ENCODE data around the gene GET4.

GET4 gene

GRCh38 chr7:854118-854775, 22.1 kb upstream of the GET4 start:
- no peak overlapping the region for H3K27ac Mint-ChIP-seq
- H3K4me3 Mint-ChIP-seq, result no peak overlapping the region
- H3K9me3 Mint-ChIP-seq, result no peaks in the 10 kb centered on the region
- no peaks in the 10 kb centered on the region for H3K4me1 Mint-ChIP-seq (ENCODE audit: low read depth)
- intact Hi-C loops (cut with micrococcal nuclease), result no loop called here
- H3K36me3 Mint-ChIP-seq (ENCODE audit: low read depth), result peaks cover 93% of the 10 kb centered on the region
- no peaks in the 10 kb centered on the region for H3K27me3 Mint-ChIP-seq

GRCh38 chr7:855686-856369, 20.5 kb upstream of the GET4 start:
- no peaks in the 10 kb centered on the region for H3K4me1 Mint-ChIP-seq (ENCODE audit: low read depth)
- no peak overlapping the region for H3K4me3 Mint-ChIP-seq
- intact Hi-C loops (cut with micrococcal nuclease), result no loop called here
- H3K9me3 Mint-ChIP-seq, result no peaks in the 10 kb centered on the region
- peaks cover 98% of the 10 kb centered on the region for H3K36me3 Mint-ChIP-seq (ENCODE audit: low read depth)
- no peaks in the 10 kb centered on the region for H3K27me3 Mint-ChIP-seq
- no peak overlapping the region for H3K27ac Mint-ChIP-seq

GRCh38 chr7:856444-857095, 19.8 kb upstream of the GET4 start:
- Mint-ChIP-seq H3K4me3 (no peak overlapping the region), H3K4me1 (ENCODE audit: low read depth) (no peaks in the 10 kb centered on the region), H3K27ac (no peak overlapping the region), H3K9me3 (no peaks in the 10 kb centered on the region), H3K27me3 (no peaks in the 10 kb centered on the region), H3K36me3 (ENCODE audit: low read depth) (peaks cover 98% of the 10 kb centered on the region)
- intact Hi-C loops (cut with micrococcal nuclease), result no loop called here

DNA sequence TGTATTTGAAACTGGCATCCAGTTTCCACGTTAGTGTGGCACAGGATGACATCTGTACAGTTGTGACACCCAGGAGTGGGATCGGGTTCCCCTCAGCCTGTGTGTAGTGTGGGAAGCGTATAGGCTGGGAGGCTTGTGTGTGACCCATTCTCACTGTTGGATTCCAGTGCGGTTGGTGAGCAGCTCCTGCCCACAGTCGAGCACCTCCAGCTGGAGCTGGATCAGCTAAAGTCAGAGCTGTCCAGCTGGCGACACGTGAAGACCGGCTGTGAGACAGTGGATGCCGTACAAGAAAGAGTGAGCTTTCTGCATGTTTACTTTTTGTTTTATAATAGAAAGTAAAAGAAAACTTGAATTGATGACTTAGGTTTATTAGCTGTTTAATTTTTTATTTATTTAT, 18.7 kb upstream of the GET4 start:
- Mint-ChIP-seq H3K9me3 (no peaks in the 10 kb centered on the region), H3K36me3 (ENCODE audit: low read depth) (peaks cover 98% of the 10 kb centered on the region), H3K27ac (no peak overlapping the region), H3K4me1 (ENCODE audit: low read depth) (no peaks in the 10 kb centered on the region), H3K27me3 (no peaks in the 10 kb centered on the region), H3K4me3 (no peak overlapping the region)
- intact Hi-C loops (cut with micrococcal nuclease), result no loop called here

GRCh38 chr7:859359-860030, 16.9 kb upstream of the GET4 start:
- Mint-ChIP-seq H3K36me3 (ENCODE audit: low read depth) (peaks cover 98% of the 10 kb centered on the region), H3K4me1 (ENCODE audit: low read depth) (no peaks in the 10 kb centered on the region), H3K27me3 (no peaks in the 10 kb centered on the region), H3K4me3 (no peak overlapping the region), H3K27ac (no peak overlapping the region), H3K9me3 (no peaks in the 10 kb centered on the region)
- intact Hi-C loops (cut with micrococcal nuclease), result no loop called here

DNA sequence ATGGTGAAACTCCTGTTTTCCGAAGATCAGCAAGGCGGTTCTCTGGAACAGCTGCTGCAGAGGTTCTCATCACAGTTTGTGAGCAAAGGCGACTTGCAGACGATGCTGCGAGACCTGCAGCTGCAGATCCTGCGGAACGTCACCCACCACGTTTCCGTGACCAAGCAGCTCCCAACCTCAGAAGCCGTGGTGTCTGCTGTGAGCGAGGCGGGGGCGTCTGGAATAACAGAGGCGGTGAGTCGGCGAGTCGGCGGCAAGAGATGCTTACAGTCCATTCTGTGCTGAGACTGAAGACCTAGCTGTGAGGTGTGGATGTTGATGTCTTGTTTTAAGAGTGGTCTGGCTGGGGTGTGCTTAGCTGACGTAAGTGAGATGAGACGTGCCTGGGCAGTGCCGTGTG, 16.2 kb upstream of the GET4 start:
- no peak overlapping the region for H3K27ac Mint-ChIP-seq
- intact Hi-C loops (cut with micrococcal nuclease), result no loop called here
- H3K36me3 Mint-ChIP-seq (ENCODE audit: low read depth), result peaks cover 98% of the 10 kb centered on the region
- no peak overlapping the region for H3K4me3 Mint-ChIP-seq
- H3K27me3 Mint-ChIP-seq, result no peaks in the 10 kb centered on the region
- H3K9me3 Mint-ChIP-seq, result no peaks in the 10 kb centered on the region
- no peaks in the 10 kb centered on the region for H3K4me1 Mint-ChIP-seq (ENCODE audit: low read depth)

DNA sequence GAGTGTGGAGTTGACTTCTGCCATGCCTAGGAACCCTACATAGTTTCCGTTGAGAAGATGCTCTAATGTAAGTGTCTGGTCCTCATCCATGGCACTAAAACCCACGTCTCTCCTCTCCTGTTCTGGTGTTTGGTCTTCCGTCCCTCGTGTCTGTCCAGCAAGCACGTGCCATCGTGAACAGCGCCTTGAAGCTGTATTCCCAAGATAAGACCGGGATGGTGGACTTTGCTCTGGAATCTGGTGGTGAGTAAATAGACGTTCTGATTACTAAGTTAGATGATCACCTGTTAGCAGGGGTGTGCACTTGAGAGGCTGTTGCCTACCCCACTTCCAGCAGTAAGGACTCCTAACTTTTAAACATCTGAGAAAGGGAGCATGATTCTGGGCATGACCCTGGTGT, 15.1 kb upstream of the GET4 start:
- intact Hi-C loops (cut with micrococcal nuclease), result no loop called here
- H3K9me3 Mint-ChIP-seq, result no peaks in the 10 kb centered on the region
- H3K36me3 Mint-ChIP-seq (ENCODE audit: low read depth), result peaks cover 98% of the 10 kb centered on the region
- H3K27ac Mint-ChIP-seq, result no peak overlapping the region
- no peaks in the 10 kb centered on the region for H3K4me1 Mint-ChIP-seq (ENCODE audit: low read depth)
- H3K27me3 Mint-ChIP-seq, result no peaks in the 10 kb centered on the region
- no peak overlapping the region for H3K4me3 Mint-ChIP-seq

DNA sequence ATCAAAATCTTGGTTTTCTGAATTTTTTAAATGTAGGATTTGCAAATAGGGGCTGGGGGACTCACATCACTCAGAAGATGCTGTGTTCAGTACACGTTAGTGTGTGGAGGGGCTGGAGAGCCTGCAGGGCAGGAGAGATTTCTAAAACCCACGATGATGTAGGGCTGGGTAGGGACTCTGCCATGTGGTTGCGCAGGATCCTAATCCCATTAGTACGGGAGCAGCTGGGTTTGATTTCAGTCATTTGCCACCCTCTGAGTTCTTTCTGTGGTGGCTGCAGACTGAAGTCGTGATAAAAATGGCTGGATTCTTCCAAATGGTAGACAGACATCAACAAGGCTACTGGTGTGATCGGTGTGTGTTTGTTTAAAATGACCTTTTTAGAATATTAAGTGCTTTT, 14.2 kb upstream of the GET4 start:
- intact Hi-C loops (cut with micrococcal nuclease), result no loop called here
- Mint-ChIP-seq H3K27ac (no peak overlapping the region), H3K36me3 (ENCODE audit: low read depth) (peaks cover 98% of the 10 kb centered on the region), H3K27me3 (no peaks in the 10 kb centered on the region), H3K9me3 (no peaks in the 10 kb centered on the region), H3K4me1 (ENCODE audit: low read depth) (no peaks in the 10 kb centered on the region), H3K4me3 (no peak overlapping the region)

GRCh38 chr7:863106-863505, 13.2 kb upstream of the GET4 start:
- intact Hi-C loops (cut with micrococcal nuclease), result no loop called here
- Mint-ChIP-seq H3K4me1 (ENCODE audit: low read depth) (no peaks in the 10 kb centered on the region), H3K36me3 (ENCODE audit: low read depth) (peaks cover 100% of the 10 kb centered on the region), H3K4me3 (no peak overlapping the region), H3K9me3 (no peaks in the 10 kb centered on the region), H3K27me3 (no peaks in the 10 kb centered on the region), H3K27ac (no peak overlapping the region)

DNA sequence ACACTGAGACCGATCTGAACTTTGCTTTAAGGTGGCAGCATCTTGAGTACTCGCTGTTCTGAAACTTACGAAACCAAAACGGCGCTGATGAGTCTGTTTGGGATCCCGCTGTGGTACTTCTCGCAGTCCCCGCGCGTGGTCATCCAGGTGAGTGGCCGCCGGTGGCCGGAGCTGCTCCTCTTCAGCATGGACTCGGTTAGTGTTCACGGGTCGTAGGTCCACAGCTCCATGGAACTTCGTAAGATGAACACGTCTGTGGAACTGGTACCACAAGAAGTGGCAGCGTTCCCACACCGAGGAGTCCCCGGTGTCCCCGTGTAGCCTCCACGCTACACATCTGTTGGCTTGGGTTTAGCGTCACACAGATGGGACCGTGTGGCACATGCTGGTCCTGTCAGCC, 10.4 kb upstream of the GET4 start:
- Mint-ChIP-seq H3K9me3 (no peaks in the 10 kb centered on the region), H3K27me3 (no peaks in the 10 kb centered on the region), H3K27ac (no peak overlapping the region), H3K36me3 (ENCODE audit: low read depth) (peaks cover 96% of the 10 kb centered on the region), H3K4me1 (ENCODE audit: low read depth) (peaks cover 5% of the 10 kb centered on the region), H3K4me3 (no peak overlapping the region)
- intact Hi-C loops (cut with micrococcal nuclease), result no loop called here

DNA sequence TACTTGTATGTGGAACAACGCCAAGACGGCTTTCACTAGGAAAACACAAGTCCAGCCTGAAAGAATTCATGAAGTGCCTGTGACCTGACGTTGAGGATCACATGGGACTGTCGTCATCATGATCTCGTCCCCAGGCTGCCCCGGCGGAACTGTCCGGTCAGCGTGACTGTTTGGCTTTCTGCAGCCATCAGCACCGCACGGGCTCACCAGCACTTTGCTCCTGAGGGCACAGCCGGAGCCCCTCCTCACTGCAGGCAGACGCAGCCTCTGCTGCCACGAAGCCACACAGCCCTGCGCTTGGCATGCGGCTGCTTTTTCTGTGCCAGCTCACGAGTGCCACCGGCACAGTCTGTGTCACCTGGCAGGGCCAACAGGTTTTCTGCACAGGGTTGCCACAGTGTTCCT, 9.4 kb upstream of the GET4 start:
- intact Hi-C loops (cut with micrococcal nuclease), result no loop called here
- Mint-ChIP-seq H3K9me3 (no peaks in the 10 kb centered on the region), H3K27me3 (no peaks in the 10 kb centered on the region), H3K4me3 (no peak overlapping the region), H3K4me1 (ENCODE audit: low read depth) (peaks cover 8% of the 10 kb centered on the region), H3K27ac (no peak overlapping the region), H3K36me3 (ENCODE audit: low read depth) (peaks cover 96% of the 10 kb centered on the region)

DNA sequence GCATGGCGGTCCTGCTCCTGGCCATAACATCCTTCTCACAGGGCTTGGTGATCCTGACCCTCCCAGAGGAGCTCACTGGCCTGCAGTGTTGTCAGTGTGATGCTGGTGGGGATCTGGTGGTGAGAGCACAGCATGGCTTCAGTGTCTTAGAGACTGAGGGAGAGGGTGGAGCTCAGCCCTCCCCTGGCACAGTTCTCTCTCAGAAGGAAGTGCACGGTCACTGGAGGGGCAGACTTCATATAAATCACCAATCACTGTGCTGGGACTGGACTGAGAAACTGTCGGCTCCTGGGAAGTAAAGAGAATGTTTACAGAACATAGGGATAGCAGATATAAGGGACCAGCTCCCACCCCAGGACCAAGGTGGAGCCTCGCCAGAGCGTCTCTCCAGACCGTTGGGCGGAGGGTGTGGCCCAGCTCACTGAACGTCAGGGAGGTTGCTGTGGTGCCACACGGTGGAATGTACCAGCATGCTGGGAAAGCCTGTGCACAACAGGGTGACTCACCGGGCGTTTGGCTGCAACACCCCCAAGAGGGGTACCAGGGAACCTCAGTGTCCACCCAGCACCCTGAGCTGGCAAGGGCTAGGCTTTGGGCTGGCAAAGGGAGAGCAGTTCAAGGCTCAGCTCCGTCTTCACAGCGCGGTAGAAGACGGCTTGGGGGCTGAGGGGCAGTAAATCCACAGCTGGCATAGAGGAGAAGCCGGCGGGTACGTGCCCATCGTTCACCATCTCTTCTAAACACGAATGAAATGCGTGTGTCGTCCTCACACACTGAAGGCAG, 8.8 kb upstream of the GET4 start:
- intact Hi-C loops (cut with micrococcal nuclease), result no loop called here
- H3K4me3 Mint-ChIP-seq, result no peak overlapping the region
- H3K36me3 Mint-ChIP-seq (ENCODE audit: low read depth), result peaks cover 96% of the 10 kb centered on the region
- H3K9me3 Mint-ChIP-seq, result no peaks in the 10 kb centered on the region
- H3K4me1 Mint-ChIP-seq (ENCODE audit: low read depth), result peaks cover 9% of the 10 kb centered on the region
- H3K27ac Mint-ChIP-seq, result no peak overlapping the region
- H3K27me3 Mint-ChIP-seq, result no peaks in the 10 kb centered on the region

DNA sequence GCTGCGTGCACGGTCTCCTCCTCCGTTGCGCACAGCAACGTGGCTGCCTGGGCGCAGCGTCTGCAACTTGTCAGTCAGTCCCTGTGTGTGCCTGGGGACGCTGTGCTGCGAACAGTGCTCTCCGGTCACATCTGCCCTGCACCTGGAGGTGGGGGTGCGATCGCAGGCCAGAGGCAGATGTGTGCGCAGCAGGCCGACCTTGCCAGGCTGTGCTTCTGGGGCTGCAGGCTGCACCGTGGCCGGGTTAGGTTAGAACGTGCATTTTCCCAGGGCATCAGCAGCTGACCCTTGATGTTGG, 8.2 kb upstream of the GET4 start:
- intact Hi-C loops (cut with micrococcal nuclease), result no loop called here
- no peaks in the 10 kb centered on the region for H3K27me3 Mint-ChIP-seq
- no peak overlapping the region for H3K27ac Mint-ChIP-seq
- no peak overlapping the region for H3K4me3 Mint-ChIP-seq
- no peaks in the 10 kb centered on the region for H3K9me3 Mint-ChIP-seq
- peaks cover 9% of the 10 kb centered on the region for H3K4me1 Mint-ChIP-seq (ENCODE audit: low read depth)
- peaks cover 96% of the 10 kb centered on the region for H3K36me3 Mint-ChIP-seq (ENCODE audit: low read depth)

GRCh38 chr7:869348-869747, 7.0 kb upstream of the GET4 start:
- Mint-ChIP-seq H3K4me3 (no peak overlapping the region), H3K36me3 (ENCODE audit: low read depth) (peaks cover 93% of the 10 kb centered on the region), H3K9me3 (no peaks in the 10 kb centered on the region), H3K27ac (no peak overlapping the region), H3K27me3 (no peaks in the 10 kb centered on the region), H3K4me1 (ENCODE audit: low read depth) (peaks cover 9% of the 10 kb centered on the region)
- intact Hi-C loops (cut with micrococcal nuclease), result no loop called here
